HG02763 (cell line): ENCODE data around the gene KCNMA1.
"Not testable (repeated sequence)": the region's sequence is repeated elsewhere in the genome, so short reads cannot be mapped to it uniquely, and the experiment has no call there.

ENCODE experiments used
- ATAC-seq: cut with Tn5 transposase; IDR thresholded peaks from one replicate; pipeline ENCODE4 v1.9.1; 2021; ENCODE audit warnings: mild to moderate bottlenecking, moderate library complexity; ENCODE audit not compliant: unreplicated experiment

Gene KCNMA1

DNA sequence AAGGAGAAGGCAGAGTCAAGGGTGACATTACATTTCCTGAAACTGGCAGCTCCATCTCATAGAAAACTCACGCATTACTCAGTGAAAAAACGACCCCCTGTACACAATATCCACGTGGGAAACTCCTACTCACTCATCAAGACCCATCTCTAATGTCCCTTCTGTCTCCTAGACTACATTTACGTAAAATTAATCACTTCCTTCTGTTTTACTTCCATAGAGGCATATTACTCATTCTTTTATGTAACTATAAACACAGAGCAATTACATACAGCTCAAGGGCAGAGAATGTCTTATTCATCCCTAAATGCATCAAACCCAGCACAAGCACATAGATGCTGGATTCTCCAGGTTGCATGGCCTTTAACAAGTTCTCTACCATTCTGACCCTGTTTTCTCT is 281.8 kb downstream of the KCNMA1 start:
- ATAC-seq: no peak

DNA sequence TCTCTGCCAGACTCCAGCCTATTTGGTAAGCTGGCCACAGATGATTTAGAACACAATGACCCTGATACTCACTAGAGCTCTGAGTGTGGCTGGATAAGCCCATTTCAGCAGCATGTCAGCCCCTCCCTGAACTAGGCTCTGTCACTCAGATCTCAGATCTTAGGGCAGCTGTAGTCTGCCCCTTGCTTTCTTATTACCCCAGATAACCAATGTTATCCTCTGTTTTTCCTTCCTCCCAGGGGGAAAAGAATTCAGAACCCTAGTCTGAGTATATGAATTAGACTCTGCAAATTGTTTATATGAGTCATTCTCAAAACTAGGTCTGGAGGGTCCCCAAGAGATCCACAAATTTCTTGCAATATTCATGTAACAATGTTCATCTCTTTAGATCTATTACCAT is 286.2 kb downstream of the KCNMA1 start:
- no peak for ATAC-seq

DNA sequence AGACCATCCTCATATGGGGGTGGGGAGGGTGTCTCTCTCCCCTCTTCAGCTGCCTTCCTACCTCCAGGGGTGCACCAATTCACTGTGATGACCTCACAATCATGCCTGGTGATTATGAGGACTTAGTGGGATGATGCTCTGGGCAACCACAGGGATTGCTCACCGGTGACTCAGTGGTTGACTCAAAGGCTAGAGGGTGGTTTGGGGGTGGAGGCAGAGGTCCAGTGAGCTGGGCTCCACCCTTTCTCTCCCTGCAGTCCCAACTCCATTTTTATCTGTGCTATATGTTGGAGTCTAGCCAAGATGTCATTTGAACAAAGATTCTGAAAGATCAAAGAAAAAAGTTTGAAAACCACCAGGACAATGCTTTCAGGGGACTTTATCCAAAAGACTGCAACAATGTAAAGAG is 286.9 kb downstream of the KCNMA1 start:
- ATAC-seq: no peak

DNA sequence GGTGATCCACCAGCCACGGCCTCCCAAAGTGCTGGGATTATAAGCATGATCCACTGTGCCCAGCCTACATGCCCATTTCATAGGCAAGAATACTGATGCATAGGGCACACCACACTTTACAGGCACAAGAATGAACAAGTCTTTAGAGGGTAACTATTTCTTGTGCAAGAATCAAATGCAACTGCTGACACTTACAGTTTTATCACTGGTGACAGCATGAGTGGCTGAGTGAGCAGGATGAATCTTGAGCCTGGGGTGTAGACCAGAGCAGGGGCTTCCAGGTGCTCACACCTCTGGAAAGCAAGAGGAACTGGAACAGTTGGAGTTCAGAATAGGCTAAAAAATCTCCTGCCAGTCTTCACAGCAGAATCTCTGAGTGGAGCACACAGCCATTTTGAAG is 287.5 kb downstream of the KCNMA1 start:
- no peak for ATAC-seq

DNA sequence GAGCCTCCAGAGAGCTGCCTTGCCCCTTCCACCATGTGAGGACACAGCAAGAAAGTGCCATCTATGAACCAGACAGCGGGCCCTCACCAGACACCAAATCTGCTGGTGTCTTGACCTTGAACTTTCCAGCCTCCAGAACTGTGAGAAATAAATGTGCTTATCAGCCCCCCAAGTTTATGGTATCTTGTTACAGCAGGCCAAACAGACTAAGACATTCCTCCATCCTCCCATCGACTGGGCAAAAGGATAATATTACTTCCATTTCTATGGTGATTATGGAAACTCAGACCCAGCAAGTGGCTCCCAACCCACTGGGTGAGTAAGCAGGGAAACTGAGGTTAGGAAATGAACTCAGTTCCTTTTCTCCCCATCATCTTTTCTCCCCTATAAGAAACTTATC is 288.4 kb downstream of the KCNMA1 start:
- ATAC-seq: no peak

DNA sequence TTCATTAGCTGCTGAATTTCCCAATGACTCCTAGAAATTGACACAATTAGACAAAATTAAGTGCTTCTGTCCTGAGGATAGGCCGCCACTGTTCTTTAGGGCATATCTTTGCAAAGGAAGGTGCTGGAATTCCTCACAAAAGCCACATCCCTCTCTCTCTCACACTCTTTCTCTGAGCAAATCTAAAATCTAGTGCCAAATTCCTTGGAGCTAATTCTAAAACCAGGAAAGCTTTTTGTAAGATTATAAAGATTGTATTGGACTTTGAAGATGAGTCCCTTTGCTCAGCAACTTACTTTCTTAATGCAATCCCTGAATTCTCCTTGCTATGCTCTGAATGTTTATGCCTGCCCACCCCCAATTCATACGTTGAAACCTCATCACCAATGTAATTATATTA is 288.9 kb downstream of the KCNMA1 start:
- no peak for ATAC-seq

DNA sequence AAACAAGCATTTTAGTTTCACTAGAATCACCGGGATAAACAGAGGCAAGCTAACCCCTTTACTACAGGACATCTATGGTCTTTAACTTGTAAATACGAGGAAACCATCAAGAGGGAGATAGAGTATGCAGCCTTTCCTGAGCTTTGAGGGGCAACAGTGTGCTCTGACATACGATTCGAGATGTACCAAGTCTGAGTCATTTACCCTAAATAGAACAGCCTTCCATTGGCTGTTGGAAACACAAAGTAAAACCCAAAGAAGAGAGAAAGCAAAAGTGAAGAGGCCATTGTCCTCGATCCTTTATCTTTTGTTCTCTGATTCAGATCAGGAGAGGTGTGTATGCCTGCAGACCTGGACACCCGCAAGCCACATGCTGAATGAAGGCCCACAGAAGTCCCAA is 289.5 kb downstream of the KCNMA1 start:
- no peak for ATAC-seq

DNA sequence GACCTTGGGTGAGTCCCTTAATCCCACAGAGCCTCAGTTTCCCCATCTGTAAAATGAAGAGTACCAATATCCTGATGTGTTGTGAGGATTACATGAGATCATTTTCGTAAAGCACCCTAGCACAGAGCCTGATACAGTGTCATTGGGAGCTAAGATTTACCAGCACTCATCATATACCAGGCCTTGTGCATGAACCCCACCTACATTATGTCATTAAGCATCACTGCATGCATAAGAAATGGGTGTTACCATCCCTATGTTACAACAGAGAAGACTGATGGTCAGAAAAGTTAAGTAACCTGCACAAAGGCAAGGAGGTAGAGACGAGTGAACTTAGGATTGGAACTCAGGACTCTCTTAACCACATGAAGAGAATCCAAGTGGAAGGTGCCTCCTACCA is 290.6 kb downstream of the KCNMA1 start:
- ATAC-seq: no peak

DNA sequence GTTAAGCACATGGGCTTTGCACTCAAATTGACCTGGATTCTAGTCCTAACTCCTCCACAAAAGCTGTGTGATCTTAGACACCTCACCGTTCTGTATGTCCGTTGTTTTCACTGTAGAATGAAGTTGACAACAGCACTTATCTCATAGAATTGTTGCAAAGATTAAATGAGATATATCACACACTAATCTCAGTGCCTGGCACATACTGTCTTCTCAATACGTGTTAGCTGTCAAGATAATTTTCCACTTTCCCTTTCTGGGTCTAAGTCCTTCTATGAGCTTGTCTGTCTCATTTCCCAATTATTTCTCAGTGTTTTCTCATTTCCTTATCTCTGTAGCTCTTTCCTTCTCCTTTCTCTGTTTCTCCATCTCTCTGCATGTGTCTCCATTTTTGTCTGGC is 296.6 kb downstream of the KCNMA1 start:
- ATAC-seq: no peak

DNA sequence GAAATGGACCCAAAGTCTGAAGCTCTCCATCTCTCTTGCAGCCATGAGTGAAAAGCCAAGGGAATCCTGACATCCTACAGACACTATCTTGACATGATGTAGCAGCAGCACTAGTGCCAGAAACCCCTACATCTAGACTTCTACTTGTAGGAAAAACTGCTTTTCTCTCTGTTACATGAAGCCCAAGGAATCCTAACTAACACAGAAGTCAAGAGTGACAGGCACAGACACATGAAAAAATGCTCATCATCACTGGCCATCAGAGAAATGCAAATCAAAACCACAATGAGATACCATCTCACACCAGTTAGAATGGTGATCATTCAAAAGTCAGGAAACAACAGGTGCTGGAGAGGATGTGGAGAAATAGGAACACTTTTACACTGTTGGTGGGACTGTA is 297.7 kb downstream of the KCNMA1 start:
- not testable (repeated sequence) for ATAC-seq

DNA sequence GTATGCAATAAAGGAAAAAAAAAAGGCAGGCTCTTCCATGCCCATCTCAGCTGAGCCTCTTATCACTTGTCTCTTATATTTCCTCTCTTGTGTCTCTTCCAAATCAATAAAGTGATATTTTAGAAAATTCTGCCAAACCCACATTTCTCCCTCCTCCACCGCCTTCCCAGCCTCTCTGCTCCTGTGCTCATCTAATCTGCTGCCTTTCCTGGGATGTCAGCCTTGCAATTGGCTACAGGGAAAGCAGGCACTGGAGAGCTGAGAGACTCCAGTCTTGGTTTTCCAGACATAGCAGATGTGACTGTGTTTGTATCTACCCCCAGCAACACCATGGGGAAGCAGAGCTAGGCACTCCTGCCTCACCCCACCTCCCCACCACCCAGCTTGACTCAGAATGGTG is 298.4 kb downstream of the KCNMA1 start:
- no peak for ATAC-seq

DNA sequence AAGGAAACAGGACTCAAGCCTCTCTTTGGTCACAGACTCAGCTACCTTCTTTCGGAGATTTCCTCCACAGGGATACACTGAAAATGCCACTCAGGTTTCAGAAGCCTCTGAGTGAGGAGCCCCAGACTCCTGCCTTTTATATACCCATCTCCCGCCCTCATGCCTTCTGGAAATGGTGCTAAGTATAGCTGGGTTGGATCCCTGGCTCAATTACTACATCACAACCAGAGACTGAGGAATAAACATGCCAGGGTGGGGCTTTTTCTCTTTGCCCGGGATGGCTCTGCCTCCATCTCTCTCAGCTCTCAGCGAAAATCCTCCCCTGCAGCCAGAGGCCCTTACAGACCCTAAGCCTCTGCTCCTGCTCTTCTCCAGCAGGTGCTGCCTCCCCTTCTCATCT is 299.5 kb downstream of the KCNMA1 start:
- no peak for ATAC-seq

DNA sequence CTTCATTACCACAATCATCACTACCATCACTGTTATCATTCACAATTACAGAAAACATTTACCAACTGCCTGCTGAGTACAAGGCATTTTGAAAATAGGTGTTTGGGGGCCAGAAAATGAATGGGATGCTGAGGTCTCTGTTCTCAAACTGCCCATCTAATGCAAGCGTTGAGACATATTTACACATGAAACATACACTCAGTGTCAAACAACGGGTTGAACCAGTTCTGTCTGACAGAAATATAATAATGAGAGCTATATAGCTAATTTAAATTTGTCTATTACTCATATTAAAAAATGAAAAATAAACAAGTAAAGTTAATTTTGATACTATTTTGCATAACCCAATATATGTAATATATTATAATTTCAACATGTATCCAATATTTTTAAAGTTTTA is 303.1 kb downstream of the KCNMA1 start:
- ATAC-seq: no peak

DNA sequence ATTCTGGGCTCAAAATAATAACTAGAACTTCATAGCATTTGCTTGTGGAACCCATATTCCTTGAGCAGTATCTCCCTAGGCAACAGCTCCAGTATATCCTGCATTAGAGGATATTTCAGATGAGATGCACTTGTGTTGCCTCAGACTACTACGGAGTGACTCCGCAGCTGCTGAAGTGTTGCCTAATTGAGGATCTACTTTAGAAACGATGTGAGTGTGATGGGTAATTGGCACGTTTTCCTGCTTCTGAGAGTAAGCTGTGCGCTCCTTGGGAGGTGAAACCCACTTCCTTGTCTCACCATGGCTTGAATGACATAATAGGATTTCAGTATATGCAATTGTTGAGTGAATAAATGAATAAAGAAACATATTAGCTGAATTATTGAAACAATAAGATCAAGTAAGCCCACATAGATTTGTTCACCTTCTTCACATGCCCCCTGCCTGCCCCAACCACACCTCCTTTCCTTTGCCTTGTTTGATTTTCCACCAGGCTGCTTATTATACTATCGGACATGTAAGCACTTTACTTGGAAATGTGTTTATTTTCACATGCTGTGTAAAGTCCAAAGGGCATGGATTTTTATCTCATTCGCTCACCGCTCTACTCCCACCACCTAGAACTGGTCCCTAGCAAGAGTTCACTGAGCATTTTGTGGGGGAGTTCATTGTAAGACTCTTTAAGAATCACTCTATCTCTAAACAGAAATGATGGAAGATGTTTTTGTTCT is 303.8 kb downstream of the KCNMA1 start:
- no peak for ATAC-seq

DNA sequence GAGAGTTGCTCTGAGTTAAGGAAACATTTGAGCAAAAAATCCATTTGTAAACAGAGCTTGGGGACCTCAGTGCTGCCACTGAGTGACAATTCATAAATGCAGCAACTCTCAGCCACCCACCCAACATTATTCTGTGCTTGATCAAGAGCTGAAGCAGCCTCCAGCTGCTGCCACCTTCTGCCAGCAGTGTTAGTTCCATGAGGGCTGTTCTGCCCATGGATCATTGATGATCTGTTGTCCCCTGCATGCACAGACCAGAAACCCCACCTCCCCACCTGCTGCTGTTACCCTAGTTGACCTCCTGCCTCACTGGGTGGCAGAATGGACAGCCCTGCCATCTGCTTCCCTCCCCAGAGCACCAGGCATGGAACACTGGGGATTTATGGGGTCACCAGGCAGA is 305.4 kb downstream of the KCNMA1 start:
- no peak for ATAC-seq

DNA sequence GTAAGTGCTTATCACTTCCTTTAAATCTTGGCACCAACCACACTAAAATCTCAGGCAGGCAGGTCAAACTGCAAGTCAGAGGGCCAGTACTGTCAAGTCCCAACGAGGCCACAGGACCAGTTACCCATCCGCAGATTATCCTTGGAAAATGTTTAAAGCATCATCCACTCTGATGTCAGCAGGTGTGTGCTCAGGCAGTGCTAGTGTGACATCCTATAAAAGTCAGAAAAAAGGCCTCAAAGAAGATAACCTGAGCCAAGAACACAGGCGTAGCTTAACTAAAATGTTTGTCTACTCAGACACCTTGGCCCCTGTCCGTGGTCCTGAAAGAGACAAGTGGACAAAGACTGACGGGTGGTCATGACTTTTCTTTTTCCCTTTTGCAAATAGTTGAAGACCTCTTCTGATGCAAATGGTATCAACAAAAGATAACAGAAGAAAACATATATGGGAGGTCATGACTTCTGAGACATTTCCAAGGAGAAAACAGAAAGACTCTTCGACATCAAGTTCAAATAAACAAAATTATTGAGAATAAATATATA is 309.3 kb downstream of the KCNMA1 start:
- ATAC-seq: no peak

DNA sequence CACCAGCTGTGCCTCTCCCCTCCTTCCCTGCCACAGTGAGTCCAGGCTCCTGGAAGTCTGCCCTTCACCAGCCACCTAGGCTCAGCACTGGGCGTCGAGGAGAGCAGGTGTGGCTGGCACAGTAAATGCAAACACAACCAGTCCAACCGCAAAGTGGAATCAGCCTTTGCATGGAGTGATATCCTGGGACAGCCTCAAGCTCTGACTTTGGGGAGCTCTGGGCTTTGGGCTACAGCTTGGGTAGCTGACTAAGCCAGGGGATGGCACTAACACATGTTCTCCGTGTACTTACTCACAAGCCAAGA is 312.4 kb downstream of the KCNMA1 start:
- no peak for ATAC-seq

DNA sequence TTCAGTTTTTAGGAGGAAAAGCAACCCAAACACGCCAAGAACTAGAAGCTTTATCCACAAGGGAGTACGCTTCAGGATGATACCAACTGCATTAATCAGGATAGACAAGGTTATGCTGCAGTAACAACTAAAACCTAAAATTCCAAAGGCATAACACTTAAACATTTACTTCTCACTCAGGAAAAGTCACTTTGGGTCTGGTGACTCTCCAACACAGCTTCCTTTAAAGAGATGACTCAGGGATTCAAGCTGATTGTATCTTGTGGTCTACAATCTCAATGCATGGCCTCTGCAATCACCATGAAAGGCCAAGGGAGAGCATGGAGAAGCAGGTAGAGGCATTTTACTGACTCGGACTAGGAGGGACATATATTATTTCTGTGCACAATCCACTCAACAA is 315.8 kb downstream of the KCNMA1 start:
- ATAC-seq: no peak

DNA sequence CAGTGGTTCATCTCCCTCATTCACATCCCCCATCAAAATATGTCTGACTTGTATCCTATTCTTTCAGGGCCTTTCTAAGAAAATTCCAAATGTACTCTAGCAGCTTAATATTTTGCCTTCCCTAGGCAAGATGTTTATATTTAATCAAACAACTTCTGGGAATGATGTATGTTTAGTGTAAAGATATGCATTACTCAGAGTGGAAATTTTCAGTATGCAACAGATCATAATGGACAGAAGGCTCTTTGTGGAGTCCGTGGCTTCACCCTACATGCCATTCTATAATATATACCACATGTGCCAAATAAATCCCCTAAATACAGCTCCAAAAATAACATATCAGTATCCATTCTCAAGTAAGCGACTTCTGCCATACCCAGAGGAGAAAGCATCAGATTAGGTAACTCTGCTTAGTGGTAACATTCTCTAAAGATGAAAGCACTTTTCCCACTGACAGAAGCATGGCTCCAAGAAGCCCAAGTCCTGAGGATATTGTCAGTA is 316.6 kb downstream of the KCNMA1 start:
- ATAC-seq: no peak

DNA sequence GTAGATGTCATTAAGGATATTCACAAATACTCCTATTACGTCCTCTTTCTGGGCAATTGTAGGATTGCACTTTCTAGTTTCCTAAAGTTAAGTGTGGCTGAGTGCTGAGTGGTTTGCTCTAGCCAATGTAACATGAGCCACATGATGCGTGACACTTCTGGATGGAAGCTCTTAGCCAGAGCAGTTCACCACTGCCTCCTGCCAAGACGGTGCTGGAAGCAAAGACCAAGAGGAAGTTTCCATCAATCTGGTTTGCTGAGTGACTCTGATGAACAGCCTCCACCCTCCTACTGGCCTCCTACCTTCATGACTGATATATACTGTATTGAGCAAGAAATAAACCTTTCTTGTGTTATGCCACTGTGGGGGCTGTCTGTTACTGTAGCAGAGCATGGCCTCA is 318.1 kb downstream of the KCNMA1 start:
- ATAC-seq: no peak

DNA sequence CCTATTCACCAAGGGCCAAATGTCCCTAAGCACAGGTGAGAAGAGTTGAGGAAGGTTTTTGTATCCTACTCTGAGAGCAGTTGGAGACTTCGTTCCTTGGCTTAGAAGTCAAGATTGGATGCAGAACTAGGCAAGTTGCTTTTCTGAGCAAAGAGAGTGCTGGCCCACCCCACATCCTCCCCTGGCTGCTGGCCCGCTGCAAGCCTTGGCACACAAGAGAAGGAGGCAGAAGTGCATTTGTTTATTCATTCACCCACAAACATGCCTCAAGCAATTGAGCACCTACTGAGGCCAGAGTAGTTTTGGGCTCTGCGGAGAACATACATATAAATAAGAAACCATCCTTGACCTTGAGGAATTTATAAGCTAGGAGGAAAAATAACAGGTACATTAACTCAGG is 318.9 kb downstream of the KCNMA1 start:
- no peak for ATAC-seq

DNA sequence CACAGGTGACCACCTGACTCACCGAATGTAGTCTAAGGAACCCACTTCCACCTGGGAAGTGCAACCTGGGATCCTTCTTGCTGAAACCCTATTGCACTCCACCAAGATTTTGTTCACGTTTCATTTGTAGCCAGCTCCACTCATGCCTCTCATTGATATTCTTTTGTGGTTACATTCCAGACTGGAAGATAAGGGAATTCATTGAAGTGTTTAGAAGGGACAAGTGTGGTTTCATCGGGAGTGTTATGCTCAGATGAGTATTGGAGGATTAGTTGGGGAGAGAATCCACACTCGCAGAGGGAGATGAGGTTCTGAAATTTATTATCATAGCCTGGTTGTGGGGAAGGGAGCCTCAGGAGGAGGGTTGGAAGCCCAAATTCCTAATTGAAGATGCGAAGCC is 320.4 kb downstream of the KCNMA1 start:
- no peak for ATAC-seq

DNA sequence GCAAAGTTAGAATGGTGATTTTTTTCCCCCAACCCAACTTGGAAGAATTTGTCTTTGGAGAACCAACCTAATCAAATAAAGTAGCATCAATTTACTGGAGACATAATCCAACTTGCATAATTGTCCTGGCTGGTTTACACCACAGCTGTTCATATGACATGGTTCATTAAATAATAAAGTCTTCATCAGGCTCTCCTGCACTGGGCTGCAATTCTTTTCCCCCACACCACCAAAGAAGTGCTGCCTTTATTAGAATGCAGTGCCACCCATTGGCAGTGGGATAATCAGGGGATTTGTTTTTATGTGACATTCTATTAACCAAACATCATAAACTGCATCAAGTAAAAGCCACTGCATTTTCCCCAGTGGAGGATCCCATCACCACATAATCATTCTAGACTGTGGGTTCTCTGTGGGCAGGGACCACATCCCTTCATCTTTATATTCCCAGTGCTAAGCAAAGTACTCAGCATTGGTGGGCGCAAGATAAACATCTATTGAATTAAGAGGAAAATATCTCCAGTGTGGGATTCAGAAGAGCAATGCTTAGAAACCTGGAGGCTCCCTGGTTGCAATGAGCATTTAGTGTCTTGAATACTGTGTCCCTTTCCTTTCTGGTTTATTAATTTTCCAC is 322.0 kb downstream of the KCNMA1 start:
- no peak for ATAC-seq
